ENCODE data around the gene GGA3. TPM values are rescaled to one million over a fixed set of nuclear protein-coding genes. Genes with fewer than 3 reads are reported as not detected.
"Not testable (repeated sequence)": the region's sequence is repeated elsewhere in the genome, so short reads cannot be mapped to it uniquely, and the experiment has no call there.

GGA3 gene, protein sequence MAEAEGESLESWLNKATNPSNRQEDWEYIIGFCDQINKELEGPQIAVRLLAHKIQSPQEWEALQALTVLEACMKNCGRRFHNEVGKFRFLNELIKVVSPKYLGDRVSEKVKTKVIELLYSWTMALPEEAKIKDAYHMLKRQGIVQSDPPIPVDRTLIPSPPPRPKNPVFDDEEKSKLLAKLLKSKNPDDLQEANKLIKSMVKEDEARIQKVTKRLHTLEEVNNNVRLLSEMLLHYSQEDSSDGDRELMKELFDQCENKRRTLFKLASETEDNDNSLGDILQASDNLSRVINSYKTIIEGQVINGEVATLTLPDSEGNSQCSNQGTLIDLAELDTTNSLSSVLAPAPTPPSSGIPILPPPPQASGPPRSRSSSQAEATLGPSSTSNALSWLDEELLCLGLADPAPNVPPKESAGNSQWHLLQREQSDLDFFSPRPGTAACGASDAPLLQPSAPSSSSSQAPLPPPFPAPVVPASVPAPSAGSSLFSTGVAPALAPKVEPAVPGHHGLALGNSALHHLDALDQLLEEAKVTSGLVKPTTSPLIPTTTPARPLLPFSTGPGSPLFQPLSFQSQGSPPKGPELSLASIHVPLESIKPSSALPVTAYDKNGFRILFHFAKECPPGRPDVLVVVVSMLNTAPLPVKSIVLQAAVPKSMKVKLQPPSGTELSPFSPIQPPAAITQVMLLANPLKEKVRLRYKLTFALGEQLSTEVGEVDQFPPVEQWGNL
- 10 to 100 TPM; 23.0 to 24.5 TPM for total RNA-seq
- long read RNA-seq, full-length matches to known transcripts, result 6 of 24 reads
- long read RNA-seq, partial matches to known transcripts, result 9 of 24 reads
- long read RNA-seq, other reads (novel, unspliced or antisense), result 9 of 24 reads

DNA sequence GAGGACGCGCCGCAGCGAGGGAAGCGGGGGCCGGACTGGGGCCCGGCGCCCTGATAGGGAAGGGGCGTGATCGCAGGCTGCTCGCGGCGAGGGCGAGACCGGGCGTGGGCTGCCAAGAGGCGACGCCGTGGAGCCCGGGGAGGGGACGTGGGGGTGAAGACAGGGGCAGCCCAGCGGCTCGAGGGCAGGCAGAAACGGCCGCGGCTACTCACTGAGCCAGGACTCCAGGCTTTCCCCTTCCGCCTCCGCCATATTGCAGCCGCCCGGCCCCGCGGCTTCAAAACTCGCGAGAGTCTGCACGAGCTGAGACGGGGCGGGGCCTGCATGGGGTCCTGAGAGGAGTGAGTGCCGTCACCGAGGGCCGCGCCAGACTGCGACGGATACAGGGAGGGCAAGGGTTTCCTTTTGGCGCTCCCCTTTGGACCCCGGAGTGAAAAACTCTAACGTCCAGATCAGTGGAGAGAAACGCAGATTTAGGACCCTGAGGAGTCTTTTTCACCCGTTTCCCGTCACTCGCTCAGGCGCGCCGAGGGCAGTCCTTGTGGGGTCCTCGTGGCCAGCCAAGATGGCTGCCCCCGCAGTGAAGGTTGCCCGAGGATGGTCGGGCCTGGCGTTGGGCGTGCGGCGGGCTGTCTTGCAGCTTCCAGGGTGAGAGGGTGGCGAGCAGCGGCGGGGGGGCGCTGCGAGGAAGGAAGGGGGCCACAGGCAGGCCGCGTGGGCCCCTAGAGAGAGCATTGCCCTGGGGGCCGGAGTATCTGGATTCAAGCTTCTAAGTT, at the start of gene GGA3, which contains the start of gene MRPS7:
TSS of gene GGA3 (minus strand) at position 271 of the 776 bp plus-strand sequence. CDS start at position 252, 19 bp downstream.
TSS of gene MRPS7 (plus strand) at position 544 of the 776 bp plus-strand sequence. CDS start at position 566, 22 bp downstream.
- intact Hi-C loops (cut with DNase I), result no loop called here
- ATAC-seq (peak; percentile 98), DNase-seq (peak; percentile 97)

DNA sequence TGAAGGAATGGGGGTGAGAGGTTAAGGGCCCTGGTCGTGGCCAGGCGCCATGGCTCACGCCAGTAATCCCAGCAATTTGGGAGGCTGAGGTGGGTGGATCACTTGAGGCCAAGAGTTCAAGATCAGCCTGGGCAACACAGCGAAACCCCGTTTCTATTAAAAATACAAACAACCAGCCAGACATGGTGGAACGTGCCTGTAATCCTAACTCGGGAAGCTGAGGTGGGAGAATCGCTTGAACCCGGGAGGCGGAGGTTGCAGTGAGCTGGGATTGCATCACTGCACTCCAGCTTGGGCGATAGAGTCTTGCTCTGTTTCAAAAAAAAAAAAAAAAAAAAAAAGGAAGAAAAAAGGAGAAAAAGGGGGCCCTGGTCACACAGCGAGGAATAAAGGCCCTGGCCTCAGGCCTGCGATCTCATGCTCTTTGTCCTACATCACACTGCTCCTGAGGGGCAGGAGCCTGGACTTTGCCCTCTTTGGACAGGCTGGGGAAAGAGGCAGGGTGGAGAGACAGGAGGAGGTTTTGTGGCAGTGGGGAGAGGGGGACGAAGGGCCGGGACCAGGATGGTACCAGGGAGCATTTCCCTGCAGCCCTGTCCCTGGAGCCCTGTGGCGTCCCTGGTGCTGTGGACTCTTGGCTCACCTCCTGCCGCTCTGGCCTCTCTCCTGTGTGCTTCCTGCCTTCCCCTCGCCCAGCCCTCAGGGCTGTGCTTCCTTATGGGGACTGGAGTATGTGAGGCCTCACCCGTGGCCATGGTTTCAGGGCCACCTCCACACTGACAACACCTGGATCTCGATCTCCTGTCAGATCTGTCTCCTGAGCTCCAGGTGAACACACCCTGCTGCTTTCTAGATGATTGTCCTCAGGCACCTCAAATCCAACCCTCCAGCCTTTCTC, 47.6 kb upstream of the GGA3 start:
- DNase-seq (no peak), ATAC-seq (peak; percentile 38 to 81)
- intact Hi-C loops (cut with DNase I), result no loop called here

DNA sequence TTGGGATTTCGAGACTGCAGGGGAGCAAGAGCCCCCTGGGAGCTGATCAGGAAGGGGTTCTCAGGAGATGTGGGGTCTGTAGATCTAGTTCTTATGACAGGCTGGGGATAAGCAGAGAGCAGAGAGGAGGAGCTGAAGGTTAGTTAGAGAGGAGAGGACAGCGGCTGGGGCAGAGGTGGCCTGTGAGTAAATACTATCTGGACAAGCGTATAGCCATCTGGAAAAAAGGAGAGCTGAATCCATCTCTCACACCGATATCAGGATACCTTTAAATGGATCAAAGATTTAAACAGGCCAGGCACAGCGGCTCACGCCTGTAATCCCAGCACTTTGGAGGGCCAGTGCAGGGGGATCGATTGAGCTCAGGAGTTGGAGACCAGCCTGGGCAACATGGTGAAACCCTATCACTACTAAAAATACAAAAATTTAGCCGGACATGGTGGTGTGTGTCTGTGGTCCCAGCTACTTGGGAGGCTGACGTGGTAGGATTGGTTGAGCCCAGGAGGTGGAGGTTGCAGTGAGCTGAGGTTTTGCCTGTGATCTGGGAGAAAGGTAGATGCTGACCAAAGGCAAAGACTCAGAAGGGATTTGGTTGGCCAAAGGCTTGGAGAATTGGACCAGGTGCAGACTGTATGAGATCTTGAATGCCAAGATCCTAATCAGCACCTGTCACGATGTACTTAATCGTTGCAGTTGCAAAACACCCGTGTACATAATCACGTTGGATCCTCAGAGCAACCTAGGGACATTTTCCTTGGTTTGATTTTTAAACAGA, 46.7 kb upstream of the GGA3 start:
- no peak for ATAC-seq

DNA sequence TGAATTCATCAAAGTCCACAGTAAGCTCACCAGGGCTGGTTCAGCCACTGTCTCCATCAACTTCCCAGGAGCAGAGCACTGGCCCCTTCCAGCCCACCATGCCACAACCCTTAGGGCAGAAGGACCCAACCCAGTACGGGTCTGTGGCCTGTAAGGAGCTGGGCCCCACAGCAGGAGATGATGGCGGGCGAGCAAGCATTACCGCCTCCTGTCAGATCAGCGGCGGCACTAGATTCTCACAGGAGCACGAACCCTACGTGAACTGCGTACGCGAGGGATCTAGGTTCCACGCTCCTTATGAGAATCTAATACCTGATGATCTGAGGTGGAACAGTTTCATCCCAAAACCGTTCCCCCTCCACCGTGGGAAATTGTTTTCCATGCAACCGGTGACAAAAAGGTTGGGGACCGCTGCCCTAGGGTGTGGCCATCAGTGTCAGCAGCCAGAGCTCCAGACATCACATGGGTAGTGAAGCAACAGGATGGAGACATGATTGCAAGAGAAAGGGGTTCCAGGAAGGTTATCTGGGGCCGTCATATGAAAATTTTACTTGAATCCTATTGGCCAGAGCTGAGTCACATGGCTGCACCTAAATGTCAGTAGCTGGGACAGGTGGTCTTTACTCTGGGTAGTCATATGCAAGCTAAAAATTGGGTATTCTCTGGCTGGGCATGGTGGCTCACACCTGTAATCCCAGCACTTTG, 40.2 kb upstream of the GGA3 start:
- ATAC-seq (no peak), DNase-seq (no peak)
- intact Hi-C loops (cut with DNase I), result no loop called here

More for the DNA sequence above, 46.7 kb upstream of the GGA3 start:
- intact Hi-C loops (cut with DNase I), result no loop called here
- DNase-seq, result no peak

DNA sequence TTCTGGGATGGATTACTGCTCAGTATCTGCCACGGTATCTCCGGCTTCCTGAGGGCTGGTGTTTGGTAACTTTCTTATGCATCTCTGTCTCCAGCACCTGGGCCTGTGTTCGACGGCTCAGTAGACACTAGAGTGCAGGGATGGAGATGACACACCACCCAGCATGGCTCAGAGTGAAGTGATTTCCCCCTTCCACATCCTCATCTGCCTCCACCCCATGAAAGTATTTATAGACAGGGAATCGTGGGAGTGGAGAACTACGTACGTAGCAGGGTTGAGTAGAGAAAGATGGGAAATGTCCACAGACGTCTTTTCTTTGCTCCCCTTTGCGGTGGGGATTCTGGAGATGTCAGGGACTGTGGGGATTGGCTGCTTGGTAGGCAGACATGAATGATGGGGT, 39.6 kb upstream of the GGA3 start:
- intact Hi-C loops (cut with DNase I), result no loop called here
- ATAC-seq (peak in 1 of 2 donors; percentile 39), DNase-seq (no peak)

DNA sequence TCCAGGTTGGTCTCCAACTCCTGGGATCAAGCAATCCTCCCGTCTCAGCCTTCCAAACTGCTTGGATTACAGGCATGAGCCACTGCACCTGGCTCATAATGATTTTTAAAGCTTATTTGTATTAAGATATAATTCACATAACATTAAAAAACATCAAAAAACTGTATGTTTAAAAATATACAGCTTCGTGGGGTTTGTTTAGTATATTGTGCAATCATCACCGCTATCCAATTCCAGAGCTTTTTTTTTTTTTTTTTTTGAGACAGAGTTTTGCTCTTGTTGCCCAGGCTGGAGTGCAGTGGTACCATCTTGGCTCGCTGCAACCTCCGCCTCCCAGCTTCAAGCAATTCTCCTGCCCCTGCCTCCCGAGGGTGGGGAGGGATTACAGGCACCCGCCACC, 38.9 kb upstream of the GGA3 start:
- ATAC-seq (no peak), DNase-seq (no peak)
- intact Hi-C loops (cut with DNase I), result no loop called here

DNA sequence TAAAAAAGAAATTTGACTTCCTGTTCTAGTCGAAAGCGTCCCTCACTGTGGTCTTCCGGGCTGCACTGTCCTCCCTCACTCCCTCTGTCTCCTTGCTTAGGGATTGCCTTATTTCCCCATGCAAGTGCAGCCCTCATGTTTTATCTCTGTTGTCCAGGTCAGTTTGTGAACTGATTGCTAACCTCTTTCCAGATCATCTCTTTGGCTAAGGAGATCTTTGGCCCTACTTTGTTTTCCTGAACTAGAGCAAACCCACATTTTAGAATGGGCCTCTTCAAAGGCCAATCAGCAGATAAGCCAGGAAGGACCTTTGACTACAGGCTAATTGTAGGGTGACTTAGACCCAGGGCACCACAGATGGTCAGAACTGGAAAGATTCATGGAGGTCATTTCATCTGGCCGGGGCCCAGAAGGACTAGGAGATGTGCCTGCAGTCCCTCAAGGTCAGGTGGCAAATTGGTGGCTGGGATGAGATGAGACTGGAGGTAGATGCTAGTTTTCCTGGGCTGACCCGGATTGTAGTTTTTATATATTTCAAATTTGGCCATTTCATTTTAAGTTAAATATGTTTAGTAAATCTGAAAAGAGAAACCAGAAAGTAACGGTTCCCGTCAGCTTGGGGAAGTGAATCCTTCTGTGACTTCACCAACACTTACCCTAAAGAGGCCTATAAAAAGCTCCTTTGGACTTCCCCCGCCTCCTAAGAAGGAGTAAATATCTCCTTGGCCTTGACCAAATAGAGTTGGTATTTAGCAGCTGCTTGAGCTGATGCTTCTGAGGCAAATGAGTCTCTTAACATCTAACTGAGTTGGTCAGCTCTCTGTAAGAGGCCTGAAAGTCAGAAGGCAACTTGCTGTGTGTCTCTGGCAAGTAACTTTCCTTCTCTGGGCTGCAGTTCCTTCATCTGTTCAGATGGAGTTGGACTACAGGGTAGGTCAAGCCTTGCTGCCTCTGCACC, 34.1 kb upstream of the GGA3 start:
- intact Hi-C loops (cut with DNase I), result no loop called here
- ATAC-seq, result peak; percentile 56 to 62
- DNase-seq, result no peak

DNA sequence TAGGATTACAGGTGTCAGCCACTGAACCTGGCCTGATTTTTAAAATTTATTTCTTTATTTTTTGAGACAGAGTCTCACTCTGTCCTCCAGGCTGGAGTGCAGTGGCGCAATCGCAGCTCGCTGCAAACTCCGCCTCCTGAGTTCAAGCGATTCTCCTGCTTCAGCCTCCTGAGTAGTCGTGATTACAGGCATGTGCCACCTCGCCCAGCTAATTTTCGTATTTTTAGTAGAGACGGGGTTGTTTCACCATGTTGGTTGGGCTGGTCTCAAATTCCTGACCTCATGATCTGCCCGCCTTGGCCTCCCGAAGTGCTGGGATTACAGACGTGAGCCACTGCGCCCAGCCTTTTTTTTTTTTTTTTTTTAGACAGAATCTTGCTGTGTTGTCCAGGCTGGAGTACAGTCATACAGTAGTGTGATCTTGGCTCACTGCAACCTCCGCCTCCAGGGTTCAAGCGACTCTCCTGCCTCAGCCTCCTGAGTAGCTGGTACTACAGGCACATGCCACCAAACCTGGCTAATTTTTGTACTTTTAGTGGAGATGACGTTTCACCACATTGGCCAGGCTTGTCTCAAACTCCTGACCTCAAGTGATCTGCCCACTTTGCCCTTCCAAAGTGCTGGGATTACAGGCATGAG, 31.5 kb upstream of the GGA3 start:
- intact Hi-C loops (cut with DNase I); ATAC-seq: not testable (repeated sequence)
- peak; percentile 32 for DNase-seq

DNA sequence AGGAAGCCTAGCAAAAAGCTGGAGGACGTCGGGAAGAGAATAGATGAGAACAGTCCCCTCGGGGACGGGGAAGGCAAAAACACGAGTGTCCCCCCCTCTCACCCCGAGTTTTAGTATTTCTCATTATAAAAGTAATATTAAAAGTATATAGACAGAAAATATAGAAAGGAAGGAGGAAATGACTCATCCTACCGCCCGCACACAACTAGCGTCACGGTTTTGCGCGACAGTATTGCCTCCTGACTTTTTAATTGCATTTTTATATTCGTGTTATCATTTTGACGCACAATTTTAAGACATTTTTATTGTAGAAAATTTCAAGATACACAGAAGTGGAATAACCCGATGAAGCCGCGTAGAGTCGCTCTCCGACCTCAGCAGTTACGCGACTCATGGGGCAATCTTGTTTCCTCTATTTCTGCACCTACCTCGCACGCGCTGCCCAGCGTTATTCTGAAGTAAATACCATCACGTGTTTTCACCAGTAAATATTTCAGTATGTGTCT, 28.5 kb upstream of the GGA3 start:
- intact Hi-C loops (cut with DNase I), result no loop called here
- ATAC-seq (peak; percentile 42), DNase-seq (peak; percentile 57)

DNA sequence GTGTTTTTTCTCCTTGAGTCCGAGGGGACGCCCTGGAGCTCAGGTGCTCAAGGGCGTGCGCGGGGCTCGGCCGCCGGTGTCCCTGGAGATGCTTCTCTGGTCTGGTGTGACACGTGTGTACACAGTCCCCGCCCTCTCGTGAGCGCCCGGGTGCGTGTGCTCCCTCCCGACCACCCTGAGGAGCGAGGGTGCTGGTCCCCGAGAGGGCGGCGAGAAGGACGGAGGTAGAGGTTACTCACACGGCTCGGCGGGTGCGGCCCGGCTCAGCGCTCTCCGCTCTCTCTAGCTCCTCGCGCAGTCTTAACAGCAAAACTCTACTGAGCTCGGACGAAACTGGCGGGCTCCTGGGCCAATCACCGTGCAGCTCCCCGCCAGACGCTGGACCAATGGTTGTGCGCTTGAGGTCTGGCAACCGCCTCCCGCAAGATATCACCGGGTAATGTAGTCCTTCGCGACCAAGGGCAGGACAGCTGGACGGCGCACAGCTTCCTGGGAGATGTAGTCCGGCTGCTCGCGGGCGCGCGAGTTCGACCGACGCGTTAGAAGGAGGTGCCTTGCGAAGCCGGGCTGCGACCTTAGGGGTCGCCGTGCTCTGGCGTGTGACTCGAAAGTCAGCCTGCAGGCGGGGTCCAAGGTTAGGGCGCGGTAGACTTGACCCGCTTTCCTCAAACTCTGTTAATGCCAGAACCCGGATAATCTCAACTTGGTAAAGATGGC, 27.9 kb upstream of the GGA3 start, which contains the start of gene SLC25A19:
TSS of gene SLC25A19 (minus strand) at position 319 of the 717 bp plus-strand sequence. CDS start 2,669 bp downstream, outside the sequence.
- intact Hi-C loops (cut with DNase I), result no loop called here
- ATAC-seq (peak; percentile 99), DNase-seq (peak; percentile 99)

DNA sequence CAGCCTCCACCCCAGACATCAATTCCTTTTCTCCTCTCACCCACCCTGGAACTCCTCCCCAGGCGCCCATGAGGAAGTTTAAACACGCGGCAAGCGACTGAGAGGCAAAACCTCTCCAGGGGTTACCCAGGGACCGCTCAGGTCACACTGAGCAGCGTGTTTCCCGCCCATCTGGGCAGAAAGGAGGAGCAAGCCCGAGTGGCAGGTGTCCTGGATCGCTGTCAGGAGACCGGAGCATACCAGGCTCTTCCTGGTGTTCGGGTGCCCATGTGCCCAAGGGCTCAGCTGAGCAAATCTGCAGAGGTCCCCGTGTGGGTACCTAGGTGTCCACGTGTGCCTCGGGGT, 27.3 kb upstream of the GGA3 start:
- intact Hi-C loops (cut with DNase I), result no loop called here

DNA sequence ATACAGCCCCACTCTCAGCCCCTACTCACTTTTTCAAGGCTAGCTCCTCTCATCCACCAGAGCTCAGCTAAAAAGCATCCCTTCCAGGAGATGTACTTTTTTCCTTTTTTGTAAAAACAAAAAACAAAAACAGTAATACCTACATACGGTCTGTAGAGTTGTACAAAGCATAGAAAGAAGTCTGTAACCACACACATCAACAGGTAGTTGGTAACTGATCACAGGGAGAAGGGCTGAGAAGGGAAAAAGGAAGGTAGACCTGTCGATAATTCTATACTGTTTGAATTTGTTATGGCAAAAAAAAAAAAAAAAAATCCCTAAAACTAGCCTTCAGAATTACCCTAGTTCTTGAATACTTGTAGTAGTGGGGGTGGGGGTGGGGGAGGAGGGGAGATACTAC, 27.0 kb upstream of the GGA3 start:
- ATAC-seq (no peak), DNase-seq (no peak)
- intact Hi-C loops (cut with DNase I), result no loop called here

More for the DNA sequence above, 27.3 kb upstream of the GGA3 start:
- peak; percentile 52 for DNase-seq
- ATAC-seq, result peak; percentile 31 to 41

DNA sequence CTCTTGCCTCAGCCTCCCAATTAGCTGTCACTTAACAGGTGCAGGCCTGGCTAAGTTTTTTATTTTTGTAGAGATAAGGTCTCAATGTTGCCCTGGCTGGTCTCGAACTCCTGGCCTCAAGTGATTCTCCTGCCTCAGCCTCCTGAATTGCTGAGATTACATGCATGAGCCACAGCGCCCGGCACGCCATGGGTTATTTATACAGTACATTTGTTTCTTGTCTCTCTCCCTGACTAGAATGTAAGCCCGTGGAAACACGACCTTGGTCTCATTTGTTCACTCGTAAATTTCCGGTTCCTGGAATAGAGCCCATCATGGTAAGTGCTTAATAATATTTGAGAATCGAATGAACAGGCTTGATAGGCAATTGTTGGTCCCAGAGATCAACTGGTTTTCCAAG, 25.8 kb upstream of the GGA3 start:
- DNase-seq (no peak), ATAC-seq (no peak)
- intact Hi-C loops (cut with DNase I), result no loop called here

DNA sequence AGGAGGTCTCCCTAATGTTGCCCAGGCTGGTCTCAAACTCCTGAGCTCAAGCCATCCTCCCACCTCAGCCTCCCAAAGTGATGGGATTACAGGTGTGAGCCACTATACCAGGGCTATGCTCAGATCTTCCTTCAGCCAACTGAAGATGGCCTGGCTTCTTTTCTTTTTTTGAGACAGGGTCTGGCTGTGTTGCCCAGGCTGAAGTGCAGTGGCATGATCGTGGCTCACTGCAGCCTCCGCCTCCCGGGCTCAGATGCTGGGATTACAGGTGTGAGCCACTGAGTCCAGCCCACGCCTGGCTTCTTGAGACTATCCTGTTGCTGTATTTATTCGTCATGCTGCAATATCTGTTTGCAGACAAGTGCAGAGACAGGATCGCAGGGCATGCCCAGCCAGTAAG, 23.7 kb upstream of the GGA3 start:
- DNase-seq (no peak), ATAC-seq (no peak)
- intact Hi-C loops (cut with DNase I), result no loop called here

Data from left cardiac atrium (tissue), 4 donors.